ENCODE results near the gene MYL12A. TPM values are rescaled to one million over a fixed set of nuclear protein-coding genes. Genes with fewer than 3 reads are reported as not detected.
A peak's percentile ranks its signal among the peaks of the same experiment; 100 is the strongest.
"Not testable (repeated sequence)": the region's sequence is repeated elsewhere in the genome, so short reads cannot be mapped to it uniquely, and the experiment has no call there.

MYL12A gene
- total RNA-seq (2014; rRNA removed): 254 and 329 TPM in 2 replicates
- percentile 99 among the genes with signal in this experiment for Bru-seq, nascent RNA
- percentile 99 among the genes with signal in this experiment for BruChase-seq, experiment 1, labeled RNA remaining after a 6-hour chase
- BruChase-seq, experiment 2, labeled RNA remaining after a 2-hour chase: percentile 98 among the genes with signal in this experiment
- long read RNA-seq, transcript MYL12A-212 (1 exons, 738 nt): minor isoform, 11 of 591 reads
- long read RNA-seq, transcript MYL12A-206 (5 exons, 1,004 nt): minor isoform, 7 of 591 reads
- long read RNA-seq, transcript MYL12A-201 (4 exons, 1,229 nt): major isoform, 473 of 591 reads
- long read RNA-seq, partial matches to known transcripts: 90 of 591 reads
- long read RNA-seq, other reads (novel, unspliced or antisense): 6 of 591 reads

- H3K79me2 ChIP-seq (ENCODE audit: low read length): peaks cover 59% of the 10 kb centered on the region
- intact Hi-C loops (cut with micrococcal nuclease): loop anchor here (1.0 to 2.0 kb wide), 2 partner anchors 14 to 591 kb away; no protein-coding TSS in a partner anchor
- CTCF ChIA-PET: interaction anchor here (1.0 to 1.1 kb wide), 2 partner anchors 96 to 481 kb away, joined by 3 to 5 read pairs; no protein-coding TSS in a partner anchor
These were observed at the start of gene MYL12A for GRCh38 chr18:3247240-3248061. Gene MYL12A (plus strand): TSS chr18:3247801. CDS start chr18:3253248, 5,447 bp downstream.

GRCh38 chr18:3198260-3198860 lies 49.2 kb upstream of the MYL12A start:
- H3K4me3 ChIP-seq (ENCODE audit: low read length); H3K79me2 ChIP-seq (ENCODE audit: low read length); H3K9me2 ChIP-seq (replicated peaks; ENCODE audit: low read length); H4K20me1 ChIP-seq (ENCODE audit: low read length); H3K36me3 ChIP-seq (ENCODE audit: low read depth, low read length); ATAC-seq; H3K4me1 ChIP-seq (ENCODE audit: insufficient read depth, low read length); CTCF ChIA-PET; H3K27me3 ChIP-seq (ENCODE audit: low read length); H3K27ac ChIP-seq (ENCODE audit: low read length); DNase-seq; H3K4me2 ChIP-seq (ENCODE audit: low read length); H3K9ac ChIP-seq (ENCODE audit: low read length); intact Hi-C loops (cut with micrococcal nuclease); H3K9me3 ChIP-seq (ENCODE audit: low read length); H3F3A ChIP-seq (ENCODE audit: low read length, unreplicated experiment); POLR2A ChIA-PET (ENCODE audit: unreplicated experiment); BruUV-seq (replicated peaks); H2AFZ ChIP-seq (ENCODE audit: low read length): not testable (repeated sequence)

More at GRCh38 chr18:3247240-3248061, at the start of gene MYL12A:
- H3K27me3 ChIP-seq (ENCODE audit: low read length): no peaks in the 10 kb centered on the region
- peak within 1 kb of the TSS; percentile 88 for H2AFZ ChIP-seq (ENCODE audit: low read length)
- BruUV-seq (replicated peaks): no TSS peak
- peaks cover 13% of the 10 kb centered on the region for H4K20me1 ChIP-seq (ENCODE audit: low read length)
- POLR2A ChIA-PET (ENCODE audit: unreplicated experiment): interaction anchor here (0.5 to 2.4 kb wide), 10 partner anchors 7 to 356 kb away, joined by 3 to 10 read pairs (median 4); no protein-coding TSS in a partner anchor
- DNase-seq: peak; percentile 98
- 0 out of 2 replicates have a peak, but pooled peaks cover 4% of the 10 kb centered on the region for H3K36me3 ChIP-seq (ENCODE audit: low read depth, low read length)
- H3K4me2 ChIP-seq (ENCODE audit: low read length): peak within 1 kb of the TSS; percentile 95
- TF ChIP-seq EZH2phosphoT487 (IDR thresholded peaks at IDR 0.05; ENCODE audit: borderline replicate concordance, low read length): no peak
- TF ChIP-seq EZH2 (IDR thresholded peaks at IDR 0.05; ENCODE audit: low read length, unreplicated experiment): no peak
- no peak for TF ChIP-seq CTCF (conservative IDR thresholded peaks at IDR 0.05; ENCODE audit: low read depth, low read length)
- H3K4me1 ChIP-seq (ENCODE audit: insufficient read depth, low read length): peaks cover 36% of the 10 kb centered on the region
- H3K9me2 ChIP-seq (replicated peaks; ENCODE audit: low read length): no peaks in the 10 kb centered on the region
- peak within 1 kb of the TSS; percentile 92 for H3K4me3 ChIP-seq (ENCODE audit: low read length)
- H3K27ac ChIP-seq (ENCODE audit: low read length): peak within 1 kb of the TSS; percentile 79
- H3K9ac ChIP-seq (ENCODE audit: low read length): peak within 1 kb of the TSS; percentile 92
- ATAC-seq: peak; percentile 74
- H3F3A ChIP-seq (ENCODE audit: low read length, unreplicated experiment): no peaks in the 10 kb centered on the region
- no peaks in the 10 kb centered on the region for H3K9me3 ChIP-seq (ENCODE audit: low read length)

GRCh38 chr18:3199942-3200645 lies 47.5 kb upstream of the MYL12A start:
- H3K9me3 ChIP-seq (ENCODE audit: low read length): no peaks in the 10 kb centered on the region
- H3K27ac ChIP-seq (ENCODE audit: low read length): no peak overlapping the region
- no TSS peak for BruUV-seq (replicated peaks)
- no peak overlapping the region for H3K4me2 ChIP-seq (ENCODE audit: low read length)
- H3K4me3 ChIP-seq (ENCODE audit: low read length): no peak overlapping the region
- no peak for ATAC-seq
- intact Hi-C loops (cut with micrococcal nuclease): no loop called here
- H3F3A ChIP-seq (ENCODE audit: low read length, unreplicated experiment): no peaks in the 10 kb centered on the region
- no peaks in the 10 kb centered on the region for H3K9me2 ChIP-seq (replicated peaks; ENCODE audit: low read length)
- H3K27me3 ChIP-seq (ENCODE audit: low read length): no peaks in the 10 kb centered on the region
- POLR2A ChIA-PET (ENCODE audit: unreplicated experiment): no interaction called here
- H2AFZ ChIP-seq (ENCODE audit: low read length): no peak overlapping the region
- no peak for DNase-seq
- H3K9ac ChIP-seq (ENCODE audit: low read length): no peak overlapping the region
- no peaks in the 10 kb centered on the region for H3K79me2 ChIP-seq (ENCODE audit: low read length)
- no peaks in the 10 kb centered on the region for H3K4me1 ChIP-seq (ENCODE audit: insufficient read depth, low read length)
- TF ChIP-seq EZH2 (IDR thresholded peaks at IDR 0.05; ENCODE audit: low read length, unreplicated experiment): no peak
- TF ChIP-seq CTCF (conservative IDR thresholded peaks at IDR 0.05; ENCODE audit: low read depth, low read length): no peak
- no peaks in the 10 kb centered on the region for H3K36me3 ChIP-seq (ENCODE audit: low read depth, low read length)
- CTCF ChIA-PET: no interaction called here
- H4K20me1 ChIP-seq (ENCODE audit: low read length): no peaks in the 10 kb centered on the region
